HG03066 (cell line): ENCODE measurements around the gene CBX3.
"Not testable (repeated sequence)": the region's sequence is repeated elsewhere in the genome, so short reads cannot be mapped to it uniquely, and the experiment has no call there.

Experiments used
- ATAC-seq: cut with Tn5 transposase; IDR thresholded peaks from one replicate; pipeline ENCODE4 v1.9.1; 2021; ENCODE audit warnings: low read depth; ENCODE audit not compliant: unreplicated experiment

The CBX3 gene

DNA sequence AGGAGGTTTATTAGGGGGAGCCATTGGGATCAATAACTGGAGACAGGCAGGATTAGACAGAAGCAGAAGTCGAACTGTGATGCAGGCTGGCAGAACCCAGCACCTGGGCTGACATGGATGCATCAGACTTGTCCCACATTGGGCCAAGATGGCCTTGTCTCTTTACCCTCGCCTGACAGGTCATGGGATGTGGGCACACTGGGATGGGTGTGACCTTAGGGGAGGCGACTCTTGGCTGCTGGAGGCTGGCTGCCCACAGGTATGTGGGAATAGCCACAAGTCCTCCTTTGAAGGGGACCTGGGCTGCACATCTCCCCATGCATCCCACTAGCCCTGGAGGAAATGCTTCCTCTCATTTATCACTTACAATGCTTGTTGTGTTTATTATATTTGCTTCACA is 32.3 kb upstream of the CBX3 start:
- no peak for ATAC-seq

DNA sequence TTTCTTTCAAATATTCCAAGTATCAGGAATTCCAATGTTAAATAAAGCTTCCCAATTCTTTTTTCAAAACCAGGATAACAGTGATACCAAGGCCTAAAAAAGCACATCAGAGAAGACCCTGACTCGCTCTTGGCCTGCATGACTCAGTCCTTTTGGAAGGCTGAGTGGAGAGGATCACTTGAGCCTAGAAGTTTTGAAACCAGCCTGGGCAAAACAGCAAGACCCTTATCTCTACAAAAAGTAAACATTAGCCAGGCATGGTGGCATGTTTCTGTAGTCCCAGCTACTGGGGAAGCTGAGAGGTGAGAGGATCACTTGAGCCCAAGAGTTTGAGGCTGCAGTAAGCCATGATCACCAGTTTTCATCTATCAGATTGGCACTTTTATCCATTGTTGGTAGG is 30.9 kb upstream of the CBX3 start:
- ATAC-seq, result no peak

DNA sequence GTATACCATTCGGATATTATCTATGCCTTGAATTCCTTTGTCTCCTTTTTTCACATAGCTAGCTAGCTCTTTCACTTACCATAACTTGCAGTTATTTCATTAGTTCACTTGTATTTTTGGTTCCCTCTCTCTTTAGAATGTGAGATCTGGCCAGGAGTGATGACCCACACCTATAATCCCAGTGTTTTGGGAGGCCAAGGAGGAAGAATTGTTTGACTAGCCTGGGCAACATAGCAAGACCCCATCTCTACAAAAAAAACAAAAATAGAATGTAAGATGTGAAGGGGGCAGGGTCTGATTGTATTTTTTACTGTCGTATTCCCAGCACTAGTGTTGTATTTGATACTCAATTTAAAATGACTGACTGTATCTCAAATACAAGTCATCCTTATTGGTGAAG is 29.9 kb upstream of the CBX3 start:
- ATAC-seq, result no peak

DNA sequence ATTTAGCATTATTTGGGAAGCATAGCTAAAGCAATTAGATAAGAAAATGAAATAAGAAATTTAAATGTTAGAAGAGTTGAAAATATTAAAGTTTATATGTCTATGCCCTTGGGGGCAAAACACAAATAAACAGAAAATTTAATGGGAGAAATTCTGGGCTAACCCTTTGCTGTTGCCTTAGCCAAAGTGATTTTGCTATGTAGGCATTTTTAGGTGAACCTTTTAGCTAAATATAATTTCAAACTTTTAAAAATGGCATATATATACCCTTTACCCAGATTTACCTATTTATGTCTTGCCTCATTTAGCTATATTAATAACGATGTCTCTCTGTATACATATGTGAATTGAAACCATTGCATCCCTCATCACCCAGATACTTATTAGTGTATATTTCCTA is 29.5 kb upstream of the CBX3 start:
- ATAC-seq, result no peak

DNA sequence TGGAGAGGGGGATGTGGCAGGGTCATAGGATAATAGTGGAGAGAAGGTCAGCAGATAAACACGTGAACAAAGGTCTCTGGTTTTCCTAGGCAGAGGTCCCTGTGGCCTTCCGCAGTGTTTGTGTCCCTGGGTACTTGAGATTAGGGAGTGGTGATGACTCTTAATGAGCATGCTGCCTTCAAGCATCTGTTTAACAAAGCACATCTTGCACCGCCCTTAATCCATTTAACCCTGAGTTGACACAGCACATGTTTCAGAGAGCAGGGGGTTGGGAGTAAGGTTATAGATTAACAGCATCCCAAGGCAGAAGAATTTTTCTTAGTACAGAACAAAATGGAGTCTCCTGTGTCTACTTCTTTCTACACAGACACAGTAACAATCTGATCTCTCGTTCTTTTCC is 25.6 kb upstream of the CBX3 start:
- not testable (repeated sequence) for ATAC-seq

DNA sequence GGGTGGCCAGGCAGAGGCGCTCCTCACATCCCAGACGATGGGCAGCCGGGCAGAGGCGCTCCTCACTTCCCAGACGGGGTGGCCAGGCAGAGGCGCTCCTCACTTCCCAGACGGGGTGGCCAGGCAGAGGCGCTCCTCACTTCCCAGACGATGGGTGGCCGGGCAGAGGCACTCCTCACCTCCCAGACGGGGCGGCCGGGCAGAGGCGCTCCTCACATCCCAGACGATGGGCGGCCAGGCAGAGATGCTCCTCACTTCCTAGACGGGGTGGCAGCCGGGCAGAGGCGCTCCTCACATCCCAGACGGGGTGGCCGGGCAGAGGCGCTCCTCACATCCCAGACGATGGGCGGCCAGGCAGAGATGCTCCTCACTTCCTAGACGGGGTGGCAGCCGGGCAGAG is 24.8 kb upstream of the CBX3 start:
- not testable (repeated sequence) for ATAC-seq

DNA sequence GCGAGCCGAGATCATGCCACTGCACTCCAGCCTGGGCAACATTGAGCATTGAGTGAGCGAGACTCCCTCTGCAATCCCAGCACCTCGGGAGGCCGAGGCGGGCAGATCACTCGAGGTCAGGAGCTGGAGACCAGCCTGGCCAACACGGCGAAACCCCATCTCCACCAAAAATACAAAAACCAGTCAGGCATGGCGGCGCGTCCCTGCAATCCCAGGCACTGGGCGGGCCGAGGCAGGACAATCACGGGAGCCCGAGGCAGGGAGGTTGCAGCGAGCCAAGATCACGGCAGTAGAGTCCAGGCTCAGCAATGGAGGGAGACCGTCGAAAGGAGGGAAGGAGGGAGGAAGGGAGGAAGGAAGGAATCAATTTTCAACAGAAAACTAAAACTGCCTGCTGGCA is 24.3 kb upstream of the CBX3 start:
- ATAC-seq, result not testable (repeated sequence)

DNA sequence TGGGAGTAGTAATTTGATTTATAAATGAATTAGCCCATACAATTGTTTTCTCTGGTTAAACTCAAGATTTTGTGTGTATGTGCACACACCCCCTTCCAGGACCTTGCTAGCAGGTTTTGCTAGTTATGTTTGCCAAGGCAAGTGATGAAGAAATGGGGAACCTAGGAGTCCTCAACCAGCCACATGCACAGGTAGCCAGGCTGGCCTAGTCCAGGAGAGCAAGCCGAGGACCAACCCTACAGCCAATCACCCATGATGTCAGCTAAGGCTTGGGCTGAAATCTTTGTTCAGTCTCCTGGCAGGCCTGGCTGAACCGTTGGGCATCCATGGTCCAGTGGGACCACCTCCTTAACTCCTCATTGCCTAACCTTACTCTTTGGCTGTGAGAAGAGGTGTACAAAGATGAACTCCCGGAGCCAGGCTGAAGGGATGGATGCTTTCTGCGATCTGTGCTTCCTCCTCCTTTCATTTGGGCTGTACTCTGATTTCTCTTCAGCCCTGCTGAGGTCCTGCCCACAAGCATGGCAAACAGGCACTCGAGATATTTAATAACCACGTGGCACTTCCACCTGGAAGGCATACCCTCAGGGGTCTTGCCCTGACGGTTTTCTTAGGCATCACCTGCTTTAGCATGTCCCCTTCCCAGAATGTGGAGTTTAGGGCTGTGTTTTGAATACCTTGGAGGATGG is 23.1 kb upstream of the CBX3 start:
- ATAC-seq, result no peak

DNA sequence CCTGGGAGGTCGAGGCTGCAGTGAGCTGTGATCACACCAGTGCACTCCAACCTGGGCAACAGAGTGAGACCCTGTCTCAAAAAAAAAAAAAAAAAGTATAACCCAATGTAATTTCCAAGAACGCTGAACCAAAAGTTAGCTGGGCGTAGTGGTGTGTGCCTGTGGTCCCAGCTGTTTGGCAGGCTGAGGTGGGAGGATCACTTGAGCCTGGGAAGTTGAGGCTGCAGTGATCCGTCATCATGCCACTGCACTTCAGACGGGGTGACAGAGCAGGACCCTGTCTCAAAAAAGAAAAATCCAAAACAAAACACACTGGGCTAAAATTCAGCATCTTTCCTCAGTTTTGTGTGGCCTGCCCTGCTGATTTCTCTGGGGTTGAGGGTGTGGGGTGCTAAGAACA is 22.1 kb upstream of the CBX3 start:
- ATAC-seq, result no peak

DNA sequence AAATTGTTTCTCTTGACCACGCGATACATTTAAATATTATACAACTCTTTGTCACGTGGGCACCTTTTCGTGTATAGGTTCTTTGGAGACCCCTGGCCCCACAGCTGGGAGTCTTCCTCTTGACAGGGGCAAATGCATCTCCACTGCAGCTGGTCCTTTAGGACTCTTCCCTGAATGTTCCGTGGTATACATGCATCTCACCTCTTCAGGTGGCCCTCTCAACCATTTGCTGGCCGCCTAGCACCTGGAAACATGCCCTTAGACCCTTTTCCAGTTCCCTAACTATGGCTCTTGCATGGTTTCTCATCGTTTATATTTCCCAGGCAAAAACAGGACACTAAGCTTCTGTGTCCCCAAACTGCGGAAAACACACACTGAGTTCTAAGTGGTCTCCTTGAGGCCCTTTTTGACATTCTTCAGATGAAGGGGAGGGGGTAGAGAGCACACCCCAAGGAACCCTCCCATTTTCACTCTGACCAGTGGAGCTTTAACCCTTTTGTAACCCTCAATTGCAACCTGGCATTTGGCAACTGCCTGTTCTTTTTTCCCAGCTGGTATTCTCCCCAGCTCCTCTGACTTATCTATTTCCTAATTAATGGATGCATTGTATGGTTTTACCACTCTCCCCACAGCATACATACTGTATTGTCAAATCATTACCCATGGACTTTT is 21.6 kb upstream of the CBX3 start:
- ATAC-seq, result no peak

DNA sequence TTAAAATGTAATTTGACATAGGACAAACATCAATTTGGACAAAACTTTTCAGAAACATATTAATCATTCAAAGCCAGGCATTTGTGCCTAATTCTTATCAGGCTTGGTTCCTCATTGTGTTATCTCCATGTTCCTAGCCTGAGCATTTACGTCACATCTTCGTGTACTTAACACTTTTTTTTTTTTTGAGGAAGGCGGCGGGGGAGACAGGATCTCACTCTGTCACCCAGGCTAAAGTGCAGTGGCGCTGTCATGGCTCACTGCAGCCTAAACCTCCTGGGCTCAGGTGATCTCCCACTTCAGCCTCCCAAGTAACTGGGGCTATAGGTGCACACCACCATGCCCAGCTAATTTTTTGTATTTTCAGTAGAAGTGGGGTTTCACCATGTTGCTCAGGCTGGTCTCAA is 20.8 kb upstream of the CBX3 start:
- ATAC-seq, result no peak

DNA sequence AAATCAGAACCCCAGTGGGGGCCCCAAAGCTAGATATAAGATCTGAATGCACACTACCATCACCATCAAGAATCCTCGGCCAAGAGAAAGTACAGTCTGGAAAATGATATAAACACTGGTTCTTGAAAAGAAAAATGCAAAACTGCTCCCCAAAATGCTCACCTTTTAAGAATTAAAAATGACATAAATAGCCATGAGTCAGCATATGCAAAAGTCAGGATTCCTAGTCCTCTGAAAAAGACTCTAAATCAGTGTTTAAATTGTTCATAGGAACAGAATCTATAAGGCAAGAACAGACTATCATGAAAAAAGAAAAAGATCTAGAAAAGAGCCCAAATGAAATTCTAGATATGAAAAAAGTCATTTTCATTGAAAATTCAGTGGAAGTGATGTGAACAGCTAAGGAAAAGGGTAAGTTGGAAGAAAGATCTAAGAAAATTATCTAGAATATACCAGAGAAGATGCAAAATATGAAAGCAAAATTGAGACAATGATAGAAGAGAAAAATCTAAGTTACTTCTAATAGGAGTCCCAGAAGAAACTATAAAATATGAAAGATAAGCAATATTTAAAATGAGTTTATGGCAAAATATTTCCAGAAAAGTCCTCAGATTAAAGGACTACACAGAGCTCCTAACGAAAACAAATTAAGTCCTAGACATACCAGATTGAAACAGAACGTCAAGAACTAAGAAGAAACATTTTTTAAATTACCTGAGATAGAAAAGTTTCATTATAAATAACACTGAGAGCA is 19.9 kb upstream of the CBX3 start:
- no peak for ATAC-seq

DNA sequence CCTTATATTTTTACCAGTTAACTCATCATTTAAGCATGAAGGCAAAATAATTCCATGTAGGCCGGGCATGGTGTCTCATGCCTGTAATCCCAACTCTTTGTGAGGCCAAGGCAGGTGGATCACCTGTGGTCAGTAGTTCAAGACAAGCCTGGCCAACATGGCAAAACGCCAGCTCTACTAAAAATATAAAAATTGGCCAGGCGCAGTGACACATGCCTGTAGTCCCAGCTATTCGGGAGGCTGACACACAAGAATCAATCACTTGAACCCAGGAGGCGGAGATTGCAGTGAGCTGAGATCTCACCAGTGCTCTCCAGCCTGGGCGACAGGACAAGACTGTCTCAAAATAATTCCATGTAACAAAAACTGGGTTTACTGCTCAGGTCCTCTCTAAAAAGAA is 19.3 kb upstream of the CBX3 start:
- ATAC-seq, result no peak

DNA sequence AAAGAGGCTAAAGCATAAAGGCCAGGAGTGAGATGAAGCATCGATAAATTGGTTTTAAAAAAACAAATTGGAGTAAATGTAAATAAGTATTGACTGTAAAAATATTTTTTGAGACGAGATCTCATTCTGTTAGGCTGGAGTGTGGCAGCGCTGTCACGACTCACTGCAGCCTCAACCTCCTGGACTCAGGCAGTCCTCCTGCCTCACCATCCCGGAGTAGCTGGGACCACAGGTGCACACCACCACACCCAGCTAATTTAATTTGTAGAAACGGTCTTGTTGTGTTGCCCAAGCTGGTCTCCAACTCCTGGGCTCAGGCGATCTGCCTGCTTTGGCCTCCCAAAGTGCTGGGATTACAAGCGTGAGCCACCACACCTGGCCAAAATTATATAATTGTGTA is 18.8 kb upstream of the CBX3 start:
- ATAC-seq, result no peak

DNA sequence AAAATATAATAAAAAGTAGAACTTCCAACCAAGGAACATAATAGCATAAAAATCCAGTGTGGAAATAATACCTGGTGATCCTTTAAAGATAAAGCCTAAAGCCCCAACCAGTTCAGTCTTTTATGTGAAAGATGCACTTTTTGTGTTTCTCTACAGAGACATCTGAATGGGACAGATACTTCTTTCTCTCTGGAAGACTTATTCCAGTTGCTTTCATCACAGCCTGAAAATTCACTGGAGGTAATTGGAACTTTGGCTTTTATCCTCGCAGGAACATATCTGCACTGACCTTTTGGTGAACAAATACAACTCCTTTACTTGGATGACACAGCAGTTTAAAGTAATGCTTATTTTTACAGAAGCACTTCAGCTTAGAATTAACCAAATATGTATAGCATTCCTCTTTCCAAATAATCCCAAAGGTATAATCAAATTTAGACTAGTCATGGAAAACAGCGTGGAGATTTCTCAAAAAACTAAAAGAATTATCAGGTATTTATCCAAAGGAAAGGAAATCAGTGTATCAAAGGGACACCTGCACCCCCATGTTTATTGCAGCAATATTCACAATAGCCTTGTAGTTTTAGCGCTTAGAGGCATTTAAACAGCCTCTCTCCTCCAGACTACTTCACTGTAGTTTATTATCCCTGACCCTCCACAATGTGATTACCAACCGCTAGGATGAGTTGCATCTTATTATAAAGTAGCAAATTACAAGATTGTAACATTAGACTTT is 17.8 kb upstream of the CBX3 start:
- ATAC-seq, result no peak

DNA sequence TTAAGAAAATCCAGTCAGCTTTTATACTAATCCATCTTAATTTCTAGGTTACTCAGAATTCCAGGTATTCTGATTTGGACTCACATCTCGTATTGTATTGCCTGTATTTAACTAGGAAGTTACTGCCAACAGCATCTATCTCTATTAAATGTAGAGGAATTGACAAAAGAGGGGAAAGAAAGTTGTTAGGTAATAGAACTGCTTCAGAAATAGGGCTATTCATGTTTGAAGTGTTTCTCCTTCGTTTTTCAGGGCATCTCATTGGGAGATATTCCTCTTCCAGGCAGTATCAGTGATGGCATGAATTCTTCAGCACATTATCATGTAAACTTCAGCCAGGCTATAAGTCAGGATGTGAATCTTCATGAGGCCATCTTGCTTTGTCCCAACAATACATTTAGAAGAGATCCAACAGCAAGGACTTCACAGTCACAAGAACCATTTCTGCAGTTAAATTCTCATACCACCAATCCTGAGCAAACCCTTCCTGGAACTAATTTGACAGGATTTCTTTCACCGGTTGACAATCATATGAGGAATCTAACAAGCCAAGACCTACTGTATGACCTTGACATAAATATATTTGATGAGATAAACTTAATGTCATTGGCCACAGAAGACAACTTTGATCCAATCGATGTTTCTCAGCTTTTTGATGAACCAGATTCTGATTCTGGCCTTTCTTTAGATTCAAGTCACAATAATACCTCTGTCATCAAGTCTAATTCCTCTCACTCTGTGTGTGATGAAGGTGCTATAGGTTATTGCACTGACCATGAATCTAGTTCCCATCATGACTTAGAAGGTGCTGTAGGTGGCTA is 17.1 kb upstream of the CBX3 start:
- ATAC-seq, result not testable (repeated sequence)

DNA sequence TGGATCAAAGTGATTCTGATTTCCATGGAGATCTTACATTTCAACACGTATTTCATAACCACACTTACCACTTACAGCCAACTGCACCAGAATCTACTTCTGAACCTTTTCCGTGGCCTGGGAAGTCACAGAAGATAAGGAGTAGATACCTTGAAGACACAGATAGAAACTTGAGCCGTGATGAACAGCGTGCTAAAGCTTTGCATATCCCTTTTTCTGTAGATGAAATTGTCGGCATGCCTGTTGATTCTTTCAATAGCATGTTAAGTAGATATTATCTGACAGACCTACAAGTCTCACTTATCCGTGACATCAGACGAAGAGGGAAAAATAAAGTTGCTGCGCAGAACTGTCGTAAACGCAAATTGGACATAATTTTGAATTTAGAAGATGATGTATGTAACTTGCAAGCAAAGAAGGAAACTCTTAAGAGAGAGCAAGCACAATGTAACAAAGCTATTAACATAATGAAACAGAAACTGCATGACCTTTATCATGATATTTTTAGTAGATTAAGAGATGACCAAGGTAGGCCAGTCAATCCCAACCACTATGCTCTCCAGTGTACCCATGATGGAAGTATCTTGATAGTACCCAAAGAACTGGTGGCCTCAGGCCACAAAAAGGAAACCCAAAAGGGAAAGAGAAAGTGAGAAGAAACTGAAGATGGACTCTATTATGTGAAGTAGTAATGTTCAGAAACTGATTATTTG is 16.3 kb upstream of the CBX3 start:
- no peak for ATAC-seq

DNA sequence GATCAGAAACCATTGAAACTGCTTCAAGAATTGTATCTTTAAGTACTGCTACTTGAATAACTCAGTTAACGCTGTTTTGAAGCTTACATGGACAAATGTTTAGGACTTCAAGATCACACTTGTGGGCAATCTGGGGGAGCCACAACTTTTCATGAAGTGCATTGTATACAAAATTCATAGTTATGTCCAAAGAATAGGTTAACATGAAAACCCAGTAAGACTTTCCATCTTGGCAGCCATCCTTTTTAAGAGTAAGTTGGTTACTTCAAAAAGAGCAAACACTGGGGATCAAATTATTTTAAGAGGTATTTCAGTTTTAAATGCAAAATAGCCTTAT is 15.7 kb upstream of the CBX3 start:
- ATAC-seq, result no peak

DNA sequence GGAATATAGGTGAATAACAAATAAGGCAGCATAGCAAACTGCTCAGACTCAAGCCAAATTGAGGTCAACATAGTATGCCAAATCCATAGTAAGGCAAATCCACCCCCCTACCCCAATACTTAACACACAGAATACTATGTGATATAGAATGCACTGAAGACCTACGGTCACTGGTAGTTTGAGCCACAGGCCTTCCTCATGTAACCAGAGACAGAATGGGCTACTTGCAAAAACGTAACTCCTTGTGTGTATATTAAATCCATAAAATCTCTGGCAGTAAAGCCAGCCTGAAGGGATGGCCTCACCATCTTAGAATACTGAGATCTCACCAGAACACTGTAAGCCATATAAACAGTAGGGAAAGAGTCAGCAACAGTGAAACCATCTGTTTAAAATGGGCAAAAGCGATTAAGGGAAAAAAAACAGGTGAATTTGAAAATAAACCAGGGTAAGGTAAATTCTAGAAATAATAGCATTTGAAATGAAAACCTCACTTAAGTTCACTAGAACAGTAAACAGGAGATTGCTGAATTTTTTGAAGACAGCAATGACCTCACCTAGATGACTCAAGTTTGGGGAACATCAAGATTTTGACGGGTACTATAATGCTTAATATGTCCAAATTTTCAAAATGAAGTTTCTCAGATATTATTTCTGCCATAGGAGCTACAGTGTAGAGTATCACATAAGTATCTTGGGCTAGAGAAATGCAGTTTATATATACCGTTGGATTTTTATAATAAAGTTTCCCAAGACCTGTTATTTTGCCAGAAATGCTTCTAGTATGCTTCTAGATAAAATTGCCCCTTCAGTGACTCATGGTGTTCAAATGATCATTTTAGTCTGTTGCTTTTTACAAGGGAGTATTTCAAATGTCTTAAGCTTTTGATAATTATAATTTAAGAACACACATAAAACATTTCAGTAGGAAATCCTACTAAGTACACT is 14.9 kb upstream of the CBX3 start:
- ATAC-seq, result no peak
